Esophagus muscularis mucosa (tissue), 3 donors: ENCODE measurements around the gene KSR1.

ENCODE experiments used
- CTCF ChIP-seq, 3 experiments: fragments of 200-600 bp in 2 of 3; fragments of 450-650 bp in 1 of 3; sonication (generic) in 2 of 3; IDR thresholded peaks; one replicate each; pipeline ENCODE4 v1.5.1; 2017 to 2019; ENCODE audit warnings: antibody characterized with exemption in 3 of 3, mild to moderate bottlenecking in 2 of 3, moderate library complexity in 1 of 3
- POLR2A ChIP-seq: fragments of 450-650 bp; IDR thresholded peaks from one replicate; pipeline ENCODE4 v1.6.1; 2017; ENCODE audit warnings: antibody characterized with exemption, moderate library complexity, mild to moderate bottlenecking, low read depth
- POLR2AphosphoS5 ChIP-seq, 2 donors: sonication (generic); formaldehyde crosslinking; IDR thresholded peaks; one replicate each; pipeline ENCODE4 v1.6.1; 2017; ENCODE audit warnings: antibody characterized with exemption in 2 of 2

DNA sequence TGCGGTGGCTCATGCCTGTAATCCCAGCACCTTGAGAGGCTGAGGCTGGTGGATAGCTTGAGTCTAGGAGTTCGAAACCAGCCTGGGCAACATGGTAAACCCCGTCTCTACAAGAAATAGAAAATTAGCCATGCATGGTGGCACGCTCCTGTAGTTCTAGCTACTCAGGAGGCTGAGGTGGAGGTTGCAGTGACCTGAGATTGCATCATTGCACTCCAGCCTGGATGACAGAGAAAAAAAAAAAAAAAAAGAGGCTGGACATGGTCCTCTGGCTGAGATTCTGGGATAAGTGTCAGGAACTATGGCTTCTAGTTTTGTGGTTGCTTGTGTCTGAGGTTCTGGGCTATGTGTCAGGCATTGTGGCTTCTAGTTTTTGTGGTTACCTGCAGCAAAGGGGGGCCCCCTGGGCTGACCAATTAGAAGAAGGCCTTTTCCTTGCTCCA, 7.0 kb downstream of the KSR1 start:
- no peak for TF ChIP-seq CTCF (IDR thresholded peaks at IDR 0.05)
- no peak for TF ChIP-seq POLR2A
- no peak for TF ChIP-seq POLR2AphosphoS5 (IDR thresholded peaks at IDR 0.05)
